ENCODE data around the gene KIF26B. TPM values are rescaled to one million over a fixed set of nuclear protein-coding genes. Genes with fewer than 3 reads are reported as not detected.

Gene KIF26B
- total and polyA plus RNA-seq, 10 of the 15 experiments (the other 5 are each of a cell fraction or from before 2014, with no cell fraction given) = 0.35 to 11.6 (median 2.2) TPM

- Histone ChIP-seq H3K27ac (ENCODE audit: control insufficient read depth, insufficient read depth) (no peak overlapping the region), H3K36me3 (ENCODE audit: control insufficient read depth in 2 of 2, insufficient read depth in 2 of 2, low read length in 1 of 2) (no peaks in the 10 kb centered on the region), H3K9ac (ENCODE audit: control insufficient read depth, insufficient read depth, low read length) (no peak overlapping the region), H3K9me3 (replicated peaks; ENCODE audit: control insufficient read depth, insufficient read depth, low read length) (no peaks in the 10 kb centered on the region), H2AFZ (ENCODE audit: control insufficient read depth, low read depth, low read length) (no peak overlapping the region), H3K27me3 (replicated peaks in 1 of 2; ENCODE audit: control insufficient read depth in 2 of 2, insufficient read depth in 2 of 2, low read length in 1 of 2) (no peaks in the 10 kb centered on the region), H3K79me2 (ENCODE audit: control insufficient read depth, insufficient read depth, low read length) (no peaks in the 10 kb centered on the region), H3K4me3 (no peak overlapping the region), H4K20me1 (ENCODE audit: control insufficient read depth, insufficient read depth) (no peaks in the 10 kb centered on the region), H3K4me1 (ENCODE audit: control insufficient read depth, insufficient read depth, low read length) (no peaks in the 10 kb centered on the region), H3K4me2 (ENCODE audit: control insufficient read depth, insufficient read depth) (no peak overlapping the region)
- DNase-seq (ENCODE audit: low read depth, low spot score) (no peak), FAIRE-seq (no peak), ATAC-seq (no peak)
- ChIA-PET SMC1A (ENCODE audit: uncharacterized antibody, unreplicated experiment) (interaction anchor here (1.2 kb wide), 1 partner anchor 144 kb away, joined by 4 read pairs; no protein-coding TSS in a partner anchor), CTCF (no interaction called here), RAD21 (ENCODE audit: unreplicated experiment) (no interaction called here), POLR2A (no interaction called here)
- TF ChIP-seq RFX5 (IDR thresholded peaks at IDR 0.05; ENCODE audit: low read depth, low read length) (no peak), ATF2 (IDR thresholded peaks at IDR 0.05; ENCODE audit: low read length) (no peak), KLF5 (IDR thresholded peaks at IDR 0.05; ENCODE audit: partially characterized antibody) (no peak), CEBPB (IDR thresholded peaks at IDR 0.05; ENCODE audit: borderline replicate concordance in 1 of 2, low read depth in 2 of 2, low read length in 2 of 2) (no peak), POU2F2 (IDR thresholded peaks at IDR 0.05; ENCODE audit: borderline replicate concordance, low read depth, low read length) (no peak), CUX1 (IDR thresholded peaks at IDR 0.05; ENCODE audit: insufficient replicate concordance, low read depth, low read length) (no peak), RAD51 (IDR thresholded peaks at IDR 0.05) (no peak), TCF7 (IDR thresholded peaks at IDR 0.05; ENCODE audit: borderline replicate concordance) (no peak)
- BruUV-seq (replicated peaks) = no TSS peak
- intact Hi-C loops (cut with micrococcal nuclease; ENCODE audit: unreplicated experiment) = no loop called here
- WGBS (ENCODE audit: insufficient coverage, insufficient replicate concordance, low lambda C conversion rate, missing lambda C conversion rate) = 57% methylated on average over 12 of the region's 12 CpGs
- in situ Hi-C loops (cut with MboI) = no loop called here
These were observed 434.5 kb downstream of the KIF26B start for GRCh38 chr1:245589316-245589715.
